GM12891 (cell line): Measurements from ENCODE around the gene VIPR1.

Source experiments
- POLR2A ChIP-seq: IDR thresholded peaks from 2 replicates; pipeline ENCODE4 v1.6.1; 2011; ENCODE audit warnings: low read depth, low read length, control low read depth
- POLR2AphosphoS5 ChIP-seq: IDR thresholded peaks from 2 replicates; pipeline ENCODE4 v1.6.1; 2011; ENCODE audit warnings: low read depth, low read length, control low read depth
- SPI1 ChIP-seq: IDR thresholded peaks from 2 replicates; pipeline ENCODE4 v1.6.1; 2011; ENCODE audit warnings: low read depth, low read length, control low read depth
- TAF1 ChIP-seq: IDR thresholded peaks from 2 replicates; pipeline ENCODE4 v1.6.1; 2011; ENCODE audit warnings: low read depth, low read length, control low read depth

DNA sequence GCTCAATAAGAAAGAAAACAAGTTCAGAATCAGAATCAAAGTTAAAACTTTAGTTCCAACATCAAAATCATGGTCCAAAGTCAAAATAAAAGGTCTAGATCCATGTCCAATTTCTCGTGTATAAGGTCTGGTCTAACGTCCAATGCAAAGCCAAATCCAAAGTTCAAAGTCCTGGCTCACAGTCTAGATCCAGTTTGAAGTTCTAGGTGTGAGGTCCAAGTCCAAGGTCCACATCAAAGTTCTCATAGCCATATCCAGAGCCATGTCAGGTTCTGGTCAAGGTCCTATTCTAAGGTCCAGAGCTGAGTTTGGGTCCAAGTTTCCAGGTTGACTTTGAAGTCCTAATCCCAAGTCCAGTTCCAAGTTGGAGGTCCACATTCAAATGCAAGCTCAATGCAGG lies 40.7 kb upstream of the VIPR1 start:
- TF ChIP-seq POLR2AphosphoS5 (no peak), POLR2A (no peak), SPI1 (no peak), TAF1 (no peak)
